GM21381 (cell line): ENCODE results near the gene SEMA3G.

Source experiments
- ATAC-seq: cut with Tn5 transposase; IDR thresholded peaks from one replicate; pipeline ENCODE4 v1.9.1; 2021; ENCODE audit warnings: mild to moderate bottlenecking, moderate library complexity; ENCODE audit not compliant: unreplicated experiment

The SEMA3G gene

DNA sequence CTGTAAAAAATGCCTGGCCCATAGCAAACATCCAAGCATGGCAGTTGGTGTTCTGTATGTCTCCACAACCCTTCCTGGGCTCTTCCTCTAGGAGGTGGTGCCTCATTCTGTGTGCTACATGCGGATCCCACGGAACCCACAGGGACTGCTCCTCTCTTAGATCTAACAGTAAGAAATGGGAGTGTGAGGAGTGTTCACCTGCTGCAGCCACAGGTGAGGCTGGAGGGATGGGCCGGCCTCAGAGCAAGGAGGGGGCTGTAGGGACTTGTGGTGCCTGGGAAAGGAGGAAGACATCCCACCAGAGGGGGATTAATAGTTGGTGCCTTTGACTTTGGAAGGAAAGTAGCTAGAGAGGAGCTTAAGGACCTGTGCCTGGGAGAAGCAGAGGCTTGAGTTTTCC is 22.2 kb downstream of the SEMA3G start:
- no peak for ATAC-seq

GRCh38 chr3:52420388-52420787 is 24.5 kb downstream of the SEMA3G start:
- no peak for ATAC-seq

- ATAC-seq = no peak
These were observed 29.1 kb downstream of the SEMA3G start for GRCh38 chr3:52415800-52416199.

- ATAC-seq = no peak
These were observed 36.4 kb downstream of the SEMA3G start for GRCh38 chr3:52408466-52408865.

DNA sequence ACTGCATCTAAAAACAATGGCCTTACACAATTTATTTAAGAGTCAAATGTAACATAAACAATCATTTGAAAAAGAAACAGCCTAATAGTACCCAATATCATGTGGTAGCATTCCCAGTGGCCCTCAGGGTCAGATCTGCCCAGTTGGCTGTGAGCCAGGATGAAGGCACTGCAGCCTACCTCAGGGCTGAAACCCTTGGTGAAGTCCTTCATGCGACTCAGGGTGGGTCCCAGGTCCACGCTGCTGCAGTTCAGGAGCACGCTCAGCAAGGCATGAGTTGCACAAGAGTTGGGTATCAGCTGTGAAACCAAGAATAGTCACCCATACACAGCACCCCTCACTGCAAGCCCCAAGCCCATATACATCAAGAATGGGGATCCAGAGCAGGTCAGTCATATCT is 37.1 kb downstream of the SEMA3G start:
- no peak for ATAC-seq

DNA sequence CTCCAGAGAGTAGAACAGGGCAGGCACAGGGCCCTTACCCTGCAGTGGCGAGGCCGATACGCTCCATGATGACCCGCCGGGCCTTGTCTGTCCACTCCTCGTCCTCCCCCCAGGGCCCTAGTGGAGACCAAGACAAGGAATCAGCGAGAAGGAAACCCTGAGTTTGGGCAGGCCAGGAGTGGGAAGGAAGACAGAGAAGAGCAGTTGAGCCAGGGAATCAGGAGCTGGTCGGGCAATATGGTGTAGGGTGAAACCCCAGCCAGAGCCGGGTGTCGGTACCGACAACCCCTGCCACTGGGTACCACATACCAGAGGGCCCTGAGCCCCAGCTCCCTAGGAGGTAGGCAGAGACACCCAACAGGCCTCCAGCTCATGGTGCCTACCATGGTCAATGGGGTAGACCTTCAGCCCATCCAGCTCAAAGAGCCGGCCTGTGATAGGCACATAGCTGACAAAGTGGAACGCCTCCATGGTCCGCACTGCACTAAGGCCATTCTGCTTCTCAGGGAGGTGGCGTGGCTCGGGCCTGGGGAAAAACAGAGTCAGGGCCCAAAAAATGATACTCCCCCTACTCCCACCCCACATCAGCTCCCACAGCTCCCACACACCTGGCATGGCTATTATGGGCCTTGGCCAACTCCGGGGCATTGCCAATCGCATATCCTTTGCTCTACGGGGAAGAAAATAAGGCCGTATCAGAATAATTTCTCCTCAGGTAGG is 38.0 kb downstream of the SEMA3G start:
- no peak for ATAC-seq

GRCh38 chr3:52406231-52406661 is 38.7 kb downstream of the SEMA3G start:
- no peak for ATAC-seq

DNA sequence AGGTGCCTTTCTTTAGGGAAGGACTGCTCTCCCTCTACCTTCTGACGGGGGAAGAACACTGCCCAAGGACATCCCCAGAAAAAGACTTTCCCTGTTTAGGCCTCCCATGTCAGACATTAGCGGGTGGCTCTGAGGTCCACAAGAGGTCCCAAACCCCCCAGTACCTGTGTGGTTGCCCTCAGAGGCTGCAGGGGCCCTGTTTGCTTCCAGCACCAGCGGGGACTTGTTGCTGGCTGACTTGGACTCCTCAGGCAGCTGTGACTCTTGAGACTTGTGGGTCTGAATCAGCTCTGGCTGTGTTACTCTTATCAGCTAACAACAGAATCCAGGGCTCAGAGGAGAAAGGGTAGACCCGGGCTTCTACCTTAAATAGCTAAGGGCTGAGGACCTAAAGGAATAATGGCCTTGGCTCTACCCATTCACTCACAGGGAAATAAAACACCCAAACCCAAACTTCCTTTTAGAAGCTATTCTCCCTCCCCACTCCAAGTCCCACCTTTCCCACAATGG is 39.2 kb downstream of the SEMA3G start:
- no peak for ATAC-seq

DNA sequence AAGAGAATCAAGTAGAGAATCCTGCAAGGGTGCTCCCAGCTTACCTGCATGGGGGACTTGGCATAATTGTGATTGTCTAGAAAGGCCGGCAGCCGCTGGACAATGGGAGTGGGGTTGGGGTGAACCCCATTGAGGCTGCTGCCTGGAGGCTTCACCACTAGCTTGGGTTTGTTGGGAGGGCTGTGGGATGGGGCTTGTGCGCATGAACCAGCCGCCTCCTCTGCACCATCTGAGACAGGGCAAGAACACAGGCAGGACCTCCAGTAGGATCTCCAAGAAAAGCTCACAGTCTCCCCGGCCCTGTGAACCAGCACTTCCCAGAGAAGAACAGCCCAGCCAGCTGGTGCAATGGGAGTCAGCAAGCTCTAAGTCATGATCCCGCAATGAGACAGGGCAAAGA is 39.8 kb downstream of the SEMA3G start:
- ATAC-seq = no peak

DNA sequence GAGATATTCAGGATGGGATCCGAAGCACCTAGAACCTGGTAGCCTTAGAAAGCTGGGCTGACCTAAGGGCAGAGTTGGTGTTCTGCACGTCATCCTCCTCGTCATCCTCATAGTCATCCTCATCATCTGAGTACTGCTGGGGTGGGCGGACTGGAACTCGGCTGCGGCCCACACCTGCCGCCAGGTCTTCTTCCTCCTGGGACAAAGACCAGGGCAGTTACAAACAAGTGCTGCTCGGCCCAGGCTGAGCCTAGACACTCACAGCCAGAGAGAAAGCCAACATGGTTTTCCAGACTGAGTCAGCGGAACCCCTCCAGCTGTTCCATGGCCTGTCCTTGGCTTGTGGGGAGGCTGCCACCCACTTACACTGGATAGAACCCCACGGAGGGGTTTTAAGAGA is 40.5 kb downstream of the SEMA3G start:
- ATAC-seq = no peak

- no peak for ATAC-seq
These were observed 40.9 kb downstream of the SEMA3G start for GRCh38 chr3:52403955-52404354.

- ATAC-seq = no peak
These were observed 41.5 kb downstream of the SEMA3G start for GRCh38 chr3:52403271-52403841.

- no peak for ATAC-seq
These were observed 42.1 kb downstream of the SEMA3G start for GRCh38 chr3:52402706-52403270.

- no peak for ATAC-seq
These were observed 42.8 kb downstream of the SEMA3G start for GRCh38 chr3:52402101-52402521.

DNA sequence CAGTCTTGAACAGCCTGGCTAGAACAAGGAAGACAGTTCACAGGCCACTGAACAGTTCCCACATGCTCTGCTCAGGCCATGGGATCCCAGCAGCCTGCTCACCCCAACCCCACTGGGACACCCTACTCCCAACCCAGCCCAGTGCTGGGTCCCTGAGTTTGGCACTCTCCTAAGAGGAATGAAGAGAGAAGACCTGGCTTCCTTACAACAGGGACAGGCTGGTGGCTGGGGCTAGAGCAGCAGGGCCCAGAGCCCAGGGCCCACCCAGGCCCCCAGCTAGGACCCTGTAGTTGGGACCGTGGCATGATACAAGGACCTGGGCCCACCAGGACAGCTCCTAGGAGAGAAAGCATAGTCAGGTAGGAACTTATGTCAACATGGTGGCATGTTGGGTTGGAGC is 43.4 kb downstream of the SEMA3G start:
- no peak for ATAC-seq

DNA sequence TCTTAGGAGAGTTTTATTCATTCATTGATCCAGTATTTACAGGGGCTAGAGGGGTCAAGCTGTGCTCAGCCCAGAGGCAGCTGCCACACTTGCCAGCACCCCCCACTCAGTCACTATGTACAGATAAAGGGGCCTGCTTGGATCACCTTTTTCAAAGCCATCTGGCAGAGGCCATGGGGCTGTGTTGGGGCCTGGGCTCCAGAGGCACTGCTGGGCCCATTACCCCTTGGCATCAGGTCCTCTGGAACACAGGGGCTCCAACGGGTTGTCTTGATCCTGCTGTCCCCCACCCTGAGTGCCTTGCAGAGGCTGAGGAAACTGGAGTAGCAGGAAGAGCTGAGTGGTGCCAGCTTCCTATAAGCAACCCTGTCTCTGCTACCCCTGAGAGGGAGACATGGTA is 43.9 kb downstream of the SEMA3G start:
- no peak for ATAC-seq

- no peak for ATAC-seq
These were observed 44.6 kb downstream of the SEMA3G start for GRCh38 chr3:52400275-52400793.

- ATAC-seq = no peak
These were observed 45.3 kb downstream of the SEMA3G start for GRCh38 chr3:52399593-52399992.

DNA sequence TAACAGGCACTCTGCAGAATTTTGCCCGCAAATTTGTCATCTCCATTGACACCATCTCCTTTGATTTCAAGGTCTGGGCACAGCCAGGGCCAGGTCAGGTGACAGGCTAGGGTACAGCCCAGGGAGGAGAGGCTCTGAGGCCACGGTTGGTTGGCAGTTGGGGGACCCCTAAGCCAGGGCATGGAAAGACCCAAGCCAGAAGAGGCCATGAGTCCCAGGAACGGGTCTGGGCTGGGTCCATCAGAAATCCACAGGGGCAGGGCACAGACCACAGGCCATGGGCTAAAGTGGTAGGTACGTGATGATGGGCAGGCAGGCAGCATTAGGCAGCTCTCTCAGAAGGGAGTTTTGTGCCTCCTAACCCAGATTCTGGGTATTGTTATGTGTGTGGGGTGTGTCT is 45.8 kb downstream of the SEMA3G start:
- no peak for ATAC-seq

DNA sequence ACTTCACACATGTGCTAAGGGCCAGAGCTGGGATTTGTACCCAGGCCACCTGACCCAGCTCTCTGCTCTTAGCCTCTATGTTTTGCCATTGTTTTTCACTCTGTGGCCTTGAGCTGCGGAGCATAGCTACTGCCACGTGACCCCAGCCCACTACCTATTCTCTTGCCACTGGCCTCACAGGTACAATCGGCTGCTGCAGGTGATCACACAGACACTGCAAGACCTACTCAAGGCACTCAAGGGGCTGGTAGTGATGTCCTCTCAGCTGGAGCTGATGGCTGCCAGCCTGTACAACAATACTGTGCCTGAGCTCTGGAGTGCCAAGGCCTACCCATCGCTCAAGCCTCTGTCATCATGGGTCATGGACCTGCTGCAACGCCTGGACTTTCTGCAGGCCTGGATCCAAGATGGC is 46.2 kb downstream of the SEMA3G start:
- no peak for ATAC-seq

GRCh38 chr3:52397676-52398399 is 47.1 kb downstream of the SEMA3G start:
- ATAC-seq = no peak
